B cell (primary cell): Measurements from ENCODE around the gene ASTN2. TPM values are rescaled to one million over a fixed set of nuclear protein-coding genes. Genes with fewer than 3 reads are reported as not detected.

Source experiments
- ATAC-seq: fragments of 200-7000 bp; cut with Tn5 transposase; one replicate; pipeline ENCODE4 v1.10.0; 2021; ENCODE audit warnings: low read depth, mild to moderate bottlenecking, moderate number of reproducible peaks, moderate library complexity
- CTCF ChIA-PET: fragments of 350-600 bp; sonication (Branson Sonifier 250); formaldehyde crosslinking; loops from one replicate; lab custom pipeline; 2021; ENCODE audit warnings: antibody characterized with exemption, inconsistent platforms; lab: Charles Lee
- POLR2A ChIA-PET: fragments of 350-600 bp; sonication (Branson Sonifier 250); formaldehyde crosslinking; loops from one replicate; lab custom pipeline; 2021; ENCODE audit warnings: antibody characterized with exemption; lab: Charles Lee
- DNase-seq: peaks from one replicate; pipeline ENCODE4 v3.0.0; 2013
- H2AFZ ChIP-seq: 2 replicates; pipeline ENCODE4 v1.6.1; 2012; ENCODE audit warnings: mild to moderate bottlenecking, low read depth, low read length; ENCODE audit not compliant: insufficient read depth, poor library complexity, severe bottlenecking
- H3K27ac ChIP-seq, 2 donors: 1 replicate in 1 of 2; 2 replicates in 1 of 2; pipeline ENCODE4 v1.5.1; 2012 to 2013; ENCODE audit warnings: low read length in 2 of 2, mild to moderate bottlenecking in 2 of 2, moderate library complexity in 1 of 2
- H3K27me3 ChIP-seq, 4 experiments: fragments of 200-600 bp in 1 of 4; sonication (generic) in 1 of 4; replicated peaks in 1 of 4; 1 replicate in 2 of 4; 2 replicates in 2 of 4; pipeline versions ENCODE4 v1.6.1 to v1.7.0; 2013 to 2016; ENCODE audit warnings: low read length in 3 of 4, mild to moderate bottlenecking in 2 of 4, mixed read lengths in 1 of 4, moderate library complexity in 1 of 4; ENCODE audit not compliant: insufficient read depth in 4 of 4, control insufficient read depth in 3 of 4; ENCODE audit errors: control extremely low read depth in 1 of 4
- H3K36me3 ChIP-seq, 2 experiments: replicated peaks in 1 of 2; 1 replicate in 1 of 2; 2 replicates in 1 of 2; pipeline versions ENCODE4 v1.6.1 to v1.7.1; 2013; ENCODE audit warnings: low read length in 1 of 2; ENCODE audit not compliant: insufficient read depth in 2 of 2, control insufficient read depth in 1 of 2; ENCODE audit errors: control extremely low read depth in 1 of 2, extremely low read depth in 1 of 2
- H3K4me1 ChIP-seq, 2 donors: fragments of 200-600 bp in 1 of 2; sonication (generic) in 1 of 2; 1 replicate in 1 of 2; 2 replicates in 1 of 2; pipeline versions ENCODE4 v1.5.1 to v1.6.1; 2013 to 2017; ENCODE audit warnings: low read length in 2 of 2; ENCODE audit not compliant: control insufficient read depth in 2 of 2, insufficient read depth in 2 of 2
- H3K4me2 ChIP-seq: replicated peaks from 2 replicates; pipeline ENCODE3; 2012; ENCODE audit warnings: mild to moderate bottlenecking, low read depth, low read length; ENCODE audit not compliant: poor library complexity, severe bottlenecking
- H3K4me3 ChIP-seq, 5 experiments: fragments of 200-600 bp in 1 of 5; sonication (generic) in 1 of 5; 1 replicate in 3 of 5; 2 replicates in 2 of 5; pipeline versions ENCODE4 v1.5.1 to v1.7.0; 2011 to 2016; ENCODE audit warnings: low read length in 4 of 5, mild to moderate bottlenecking in 4 of 5, low read depth in 2 of 5, control low read depth in 1 of 5, moderate library complexity in 1 of 5; ENCODE audit not compliant: insufficient read depth in 1 of 5; ENCODE audit errors: control extremely low read depth in 1 of 5, extremely low read depth in 1 of 5
- H3K79me2 ChIP-seq: fragments of 200-600 bp; sonication (generic); one replicate; pipeline ENCODE4 v1.6.0; 2016; ENCODE audit warnings: low read length; ENCODE audit not compliant: control insufficient read depth, insufficient read depth
- H3K9ac ChIP-seq: fragments of 200-600 bp; sonication (generic); 2 replicates; pipeline ENCODE4 v1.6.1; 2017; ENCODE audit warnings: mild to moderate bottlenecking, low read length, moderate library complexity
- H3K9me3 ChIP-seq, 3 donors: one replicate each; pipeline versions ENCODE4 v1.6.1 to v1.7.1; 2013; ENCODE audit warnings: low read length in 2 of 3; ENCODE audit not compliant: control insufficient read depth in 2 of 3, insufficient read depth in 1 of 3; ENCODE audit errors: control extremely low read depth in 1 of 3
- H4K20me1 ChIP-seq: 2 replicates; pipeline ENCODE4 v1.6.0; 2012; ENCODE audit warnings: mild to moderate bottlenecking, low read length; ENCODE audit not compliant: insufficient read depth, control insufficient read depth, poor library complexity, severe bottlenecking
- H3K27ac Mint-ChIP-seq: one replicate; pipeline ENCODE4 v1.8.0; 2021; ENCODE audit warnings: mixed read lengths
- H3K27me3 Mint-ChIP-seq: one replicate; pipeline ENCODE4 v1.8.0; 2021; ENCODE audit warnings: mixed read lengths
- H3K4me1 Mint-ChIP-seq: one replicate; pipeline ENCODE4 v1.8.0; 2021; ENCODE audit warnings: mixed read lengths
- H3K4me3 Mint-ChIP-seq: one replicate; pipeline ENCODE4 v1.8.0; 2021; ENCODE audit warnings: mixed read lengths
- H3K9me3 Mint-ChIP-seq: one replicate; pipeline ENCODE4 v1.8.0; 2022; ENCODE audit warnings: mixed read lengths; ENCODE audit not compliant: insufficient read depth
- EZH2 ChIP-seq: IDR thresholded peaks from 2 replicates; pipeline ENCODE4 v1.6.1; 2012; ENCODE audit warnings: borderline replicate concordance, low read depth, mild to moderate bottlenecking, moderate library complexity, low read length; ENCODE audit not compliant: insufficient read depth, poor library complexity, severe bottlenecking
- WGBS: methylation state at CpG from one replicate; pipeline ENCODE4 v1.1.5; 2013; ENCODE audit warnings: missing lambda C conversion rate; ENCODE audit not compliant: insufficient coverage; 5-methylcytosine and 5-hydroxymethylcytosine counted together
- intact Hi-C: fragments of 100-400 bp; cut with micrococcal nuclease; formaldehyde crosslinking; loops from one replicate; pipeline ENCODE4 v1.10.0; 2022
- polyA plus RNA-seq: library from polyadenylated mRNA; depleted of rRNA; stranded (reverse); fragments of >200 nt; gene quantifications from 2 replicates; pipeline ENCODE4 v1.2.3, GENCODE V29; 2012
- total RNA-seq, 2 donors: library from RNA; stranded (reverse); fragments of 120-200 nt in 1 of 2; gene quantifications; 1 replicate in 1 of 2; 2 replicates in 1 of 2; pipeline versions ENCODE4 v1.2.3 to v1.2.4, GENCODE V29; 2013 to 2022
- TF ChIP-seq, protein P1 (sequence below): fragments of 200-600 bp; IDR thresholded peaks from one replicate; pipeline ENCODE4 v1.8.0; 2022; ENCODE audit warnings: antibody characterized with exemption, mild to moderate bottlenecking

Gene ASTN2
- total and polyA plus RNA-seq, 2 donors (not counting 1 experiment from before 2014, with no cell fraction given): 1.2 to 3.6 TPM

DNA sequence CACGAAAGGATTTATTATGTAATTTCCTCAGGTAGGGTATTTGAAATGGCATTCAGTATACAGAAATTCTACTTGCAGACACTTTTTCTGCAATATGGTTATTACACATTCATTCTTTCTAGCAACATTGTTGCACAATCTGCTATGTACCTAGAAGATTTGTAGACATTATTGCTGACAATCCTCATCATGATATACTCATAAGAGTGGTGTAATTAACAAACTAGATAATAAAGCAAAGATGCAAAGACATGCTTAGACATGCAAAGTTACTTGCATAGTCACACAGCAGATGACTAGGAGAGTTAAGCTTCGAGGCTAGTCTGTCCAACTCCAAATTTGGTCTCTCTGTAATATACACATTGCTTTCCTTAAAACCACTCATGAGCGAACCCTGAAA lies 317.1 kb downstream of the ASTN2 start:
- no peak overlapping the region for H2AFZ ChIP-seq

DNA sequence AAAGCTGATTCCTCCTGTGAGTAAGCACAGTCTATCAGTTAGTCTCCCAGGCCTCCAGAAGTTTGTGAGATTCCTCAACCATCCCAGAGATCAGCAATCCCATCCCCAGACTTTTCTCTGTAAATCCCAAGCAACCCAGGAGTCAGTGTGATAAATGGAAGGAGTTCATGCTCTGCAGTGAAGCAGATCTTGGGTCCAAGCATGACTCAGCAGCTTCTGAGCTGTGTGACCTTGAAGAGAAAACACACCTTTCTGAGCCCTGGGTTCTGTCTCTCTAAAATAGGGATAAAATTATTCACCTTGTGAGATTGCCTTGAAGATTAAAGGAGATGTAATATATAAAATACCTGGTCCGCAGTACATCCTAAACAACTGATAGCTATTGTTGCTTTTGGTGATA lies 318.7 kb downstream of the ASTN2 start:
- ATAC-seq: no peak
- CTCF ChIA-PET: no interaction called here
- H3K27me3 ChIP-seq: no peaks in the 10 kb centered on the region
- H3K4me1 ChIP-seq: no peaks in the 10 kb centered on the region
- H3K27ac ChIP-seq: no peak overlapping the region
- intact Hi-C loops: no loop called here
- no peak overlapping the region for H3K4me3 Mint-ChIP-seq
- no peak for TF ChIP-seq EZH2
- TF ChIP-seq, protein P1, sequence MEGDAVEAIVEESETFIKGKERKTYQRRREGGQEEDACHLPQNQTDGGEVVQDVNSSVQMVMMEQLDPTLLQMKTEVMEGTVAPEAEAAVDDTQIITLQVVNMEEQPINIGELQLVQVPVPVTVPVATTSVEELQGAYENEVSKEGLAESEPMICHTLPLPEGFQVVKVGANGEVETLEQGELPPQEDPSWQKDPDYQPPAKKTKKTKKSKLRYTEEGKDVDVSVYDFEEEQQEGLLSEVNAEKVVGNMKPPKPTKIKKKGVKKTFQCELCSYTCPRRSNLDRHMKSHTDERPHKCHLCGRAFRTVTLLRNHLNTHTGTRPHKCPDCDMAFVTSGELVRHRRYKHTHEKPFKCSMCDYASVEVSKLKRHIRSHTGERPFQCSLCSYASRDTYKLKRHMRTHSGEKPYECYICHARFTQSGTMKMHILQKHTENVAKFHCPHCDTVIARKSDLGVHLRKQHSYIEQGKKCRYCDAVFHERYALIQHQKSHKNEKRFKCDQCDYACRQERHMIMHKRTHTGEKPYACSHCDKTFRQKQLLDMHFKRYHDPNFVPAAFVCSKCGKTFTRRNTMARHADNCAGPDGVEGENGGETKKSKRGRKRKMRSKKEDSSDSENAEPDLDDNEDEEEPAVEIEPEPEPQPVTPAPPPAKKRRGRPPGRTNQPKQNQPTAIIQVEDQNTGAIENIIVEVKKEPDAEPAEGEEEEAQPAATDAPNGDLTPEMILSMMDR: no peak
- H3K9me3 ChIP-seq: no peaks in the 10 kb centered on the region
- no peaks in the 10 kb centered on the region for H3K79me2 ChIP-seq
- no peak overlapping the region for H2AFZ ChIP-seq
- no peak overlapping the region for H3K4me2 ChIP-seq
- no peak overlapping the region for H3K4me3 ChIP-seq
- no peaks in the 10 kb centered on the region for H3K36me3 ChIP-seq
- DNase-seq: no peak
- POLR2A ChIA-PET: no interaction called here
- no peak overlapping the region for H3K27ac Mint-ChIP-seq
- H3K27me3 Mint-ChIP-seq: no peaks in the 10 kb centered on the region
- no peaks in the 10 kb centered on the region for H4K20me1 ChIP-seq
- no peaks in the 10 kb centered on the region for H3K9me3 Mint-ChIP-seq
- WGBS: no CpG with 5 or more reads among the region's 1 CpG
- H3K4me1 Mint-ChIP-seq: no peaks in the 10 kb centered on the region
- H3K9ac ChIP-seq: no peak overlapping the region

More for the DNA sequence above, 317.1 kb downstream of the ASTN2 start:
- H4K20me1 ChIP-seq: no peaks in the 10 kb centered on the region
- H3K4me1 ChIP-seq: no peaks in the 10 kb centered on the region
- H3K27me3 ChIP-seq: no peaks in the 10 kb centered on the region
- no peaks in the 10 kb centered on the region for H3K79me2 ChIP-seq
- H3K27ac Mint-ChIP-seq: no peak overlapping the region
- no peak for TF ChIP-seq EZH2
- TF ChIP-seq, protein P1: no peak
- H3K4me3 ChIP-seq: no peak overlapping the region
- ChIA-PET POLR2A (no interaction called here), CTCF (no interaction called here)
- no peaks in the 10 kb centered on the region for H3K4me1 Mint-ChIP-seq
- DNase-seq: no peak
- H3K9me3 ChIP-seq: no peaks in the 10 kb centered on the region
- H3K4me2 ChIP-seq: no peak overlapping the region
- no peak overlapping the region for H3K27ac ChIP-seq
- no peak overlapping the region for H3K4me3 Mint-ChIP-seq
- no peak overlapping the region for H3K9ac ChIP-seq
- intact Hi-C loops: no loop called here
- no peaks in the 10 kb centered on the region for H3K27me3 Mint-ChIP-seq
- H3K36me3 ChIP-seq: no peaks in the 10 kb centered on the region
- WGBS: 73% methylated on average over 2 of the region's 3 CpGs
- no peak for ATAC-seq
- no peaks in the 10 kb centered on the region for H3K9me3 Mint-ChIP-seq
